H9 (cell line): ENCODE measurements around the gene LYRM9. TPM values are rescaled to one million over a fixed set of nuclear protein-coding genes. Genes with fewer than 3 reads are reported as not detected.

Experiments used
- DNase-seq: peaks from one replicate; pipeline ENCODE4 v3.0.0-alpha.2; 2017
- H2AFZ ChIP-seq: one replicate; pipeline ENCODE4 v1.6.1; 2013; ENCODE audit warnings: mild to moderate bottlenecking, low read length, control low read depth, moderate library complexity
- H2AK5ac ChIP-seq: 2 replicates; pipeline ENCODE4 v1.6.1; 2013; ENCODE audit warnings: low read length, control low read depth, mixed read lengths; ENCODE audit not compliant: insufficient read length
- H2BK120ac ChIP-seq: one replicate; pipeline ENCODE4 v1.6.1; 2013; ENCODE audit warnings: low read depth, mild to moderate bottlenecking, low read length, control low read depth, inconsistent platforms; ENCODE audit not compliant: poor library complexity, severe bottlenecking
- H2BK12ac ChIP-seq: 2 replicates; pipeline ENCODE4 v1.6.1; 2013; ENCODE audit warnings: low read length, control low read depth, mixed read lengths, low read depth; ENCODE audit not compliant: insufficient read length
- H2BK15ac ChIP-seq: 2 replicates; pipeline ENCODE4 v1.6.1; 2013; ENCODE audit warnings: low read depth, low read length, control low read depth
- H2BK20ac ChIP-seq: one replicate; pipeline ENCODE4 v1.6.1; 2013; ENCODE audit warnings: low read depth, mild to moderate bottlenecking, low read length, control low read depth, inconsistent platforms; ENCODE audit not compliant: poor library complexity, severe bottlenecking
- H2BK5ac ChIP-seq: 2 replicates; pipeline ENCODE4 v1.6.1; 2013; ENCODE audit warnings: low read length, control low read depth, mixed read lengths; ENCODE audit not compliant: insufficient read length
- H3K14ac ChIP-seq: 2 replicates; pipeline ENCODE4 v1.6.1; 2013; ENCODE audit warnings: low read length, control low read depth; ENCODE audit not compliant: insufficient read depth
- H3K18ac ChIP-seq: 2 replicates; pipeline ENCODE4 v1.6.1; 2013; ENCODE audit warnings: low read depth, mild to moderate bottlenecking, mixed read lengths, low read length, control low read depth; ENCODE audit not compliant: insufficient read length
- H3K23ac ChIP-seq: 2 replicates; pipeline ENCODE4 v1.6.1; 2013; ENCODE audit warnings: low read length, control low read depth, mixed read lengths, low read depth; ENCODE audit not compliant: insufficient read length
- H3K23me2 ChIP-seq: 2 replicates; pipeline ENCODE4 v1.6.1; 2013; ENCODE audit warnings: low read depth, mild to moderate bottlenecking, mixed read lengths, low read length, control low read depth; ENCODE audit not compliant: insufficient read length, poor library complexity, severe bottlenecking
- H3K27ac ChIP-seq: 2 replicates; pipeline ENCODE4 v1.5.1; 2013; ENCODE audit warnings: low read length, control low read depth, mixed read lengths, low read depth; ENCODE audit not compliant: insufficient read length
- H3K27me3 ChIP-seq: 2 replicates; pipeline ENCODE4 v1.6.1; 2013; ENCODE audit warnings: low read length, control low read depth, inconsistent platforms; ENCODE audit not compliant: insufficient read depth
- H3K4ac ChIP-seq: 2 replicates; pipeline ENCODE4 v1.6.1; 2013; ENCODE audit warnings: low read depth, mild to moderate bottlenecking, control low read depth, inconsistent platforms, low read length, moderate library complexity
- H3K4me1 ChIP-seq: 2 replicates; pipeline ENCODE4 v1.6.1; 2013; ENCODE audit warnings: low read length, control low read depth, inconsistent platforms; ENCODE audit not compliant: insufficient read depth
- H3K4me2 ChIP-seq: 2 replicates; pipeline ENCODE4 v1.6.1; 2013; ENCODE audit warnings: low read length, control low read depth, mixed read lengths; ENCODE audit not compliant: insufficient read length, insufficient read depth
- H3K56ac ChIP-seq: 2 replicates; pipeline ENCODE4 v1.6.1; 2013; ENCODE audit warnings: low read depth, mild to moderate bottlenecking, mixed read lengths, low read length, control low read depth; ENCODE audit not compliant: insufficient read length
- H3K79me1 ChIP-seq: 2 replicates; pipeline ENCODE4 v1.6.1; 2013; ENCODE audit warnings: low read depth, mild to moderate bottlenecking, moderate library complexity, low read length, control low read depth, inconsistent platforms; ENCODE audit not compliant: insufficient read depth, poor library complexity, severe bottlenecking
- H3K79me2 ChIP-seq: 2 replicates; pipeline ENCODE4 v1.6.1; 2013; ENCODE audit warnings: low read length, control low read depth, inconsistent platforms; ENCODE audit not compliant: insufficient read depth
- H3K9ac ChIP-seq: 2 replicates; pipeline ENCODE4 v1.6.1; 2013; ENCODE audit warnings: low read length, control low read depth, mixed read lengths; ENCODE audit not compliant: insufficient read length; ENCODE audit errors: extremely low read depth
- H3K9me3 ChIP-seq: one replicate; pipeline ENCODE4 v1.6.1; 2013; ENCODE audit warnings: low read depth, low read length, inconsistent platforms; ENCODE audit not compliant: control insufficient read depth
- H3T11ph ChIP-seq: one replicate; pipeline ENCODE4 v1.6.1; 2013; ENCODE audit warnings: mild to moderate bottlenecking, low read length, control low read depth, inconsistent platforms
- H4K20me1 ChIP-seq: one replicate; pipeline ENCODE4 v1.6.1; 2013; ENCODE audit not compliant: control insufficient read depth, insufficient read length, insufficient read depth
- H4K5ac ChIP-seq: 2 replicates; pipeline ENCODE4 v1.6.1; 2013; ENCODE audit warnings: low read depth, mild to moderate bottlenecking, mixed read lengths, low read length, control low read depth; ENCODE audit not compliant: insufficient read length
- H4K8ac ChIP-seq: replicated peaks from 2 replicates; pipeline ENCODE4 v1.6.1; 2013; ENCODE audit warnings: low read length, control low read depth, mixed read lengths, low read depth; ENCODE audit not compliant: insufficient read length
- H4K91ac ChIP-seq: 2 replicates; pipeline ENCODE4 v1.6.1; 2013; ENCODE audit warnings: low read depth, mild to moderate bottlenecking, moderate library complexity, mixed read lengths, low read length, control low read depth; ENCODE audit not compliant: insufficient read length
- H3K27ac Mint-ChIP-seq, 3 experiments: 2 replicates in 2 of 3; 3 replicates in 1 of 3; pipeline ENCODE4 v1.8.0; 2020 to 2021; ENCODE audit warnings: mixed read lengths in 3 of 3, mild to moderate bottlenecking in 1 of 3, moderate library complexity in 1 of 3
- H3K27me3 Mint-ChIP-seq: 2 replicates; pipeline ENCODE4 v1.8.0; 2021; ENCODE audit warnings: low read depth, mild to moderate bottlenecking, moderate library complexity, mixed read lengths
- H3K36me3 Mint-ChIP-seq, 3 experiments: 2 replicates in 2 of 3; 3 replicates in 1 of 3; pipeline ENCODE4 v1.8.0; 2020 to 2021; ENCODE audit warnings: low read depth in 3 of 3, mixed read lengths in 3 of 3; ENCODE audit not compliant: insufficient read depth in 1 of 3
- H3K4me1 Mint-ChIP-seq, 2 experiments: 2 replicates each; pipeline ENCODE4 v1.8.0; 2020; ENCODE audit warnings: mixed read lengths in 2 of 2
- H3K4me3 Mint-ChIP-seq, 2 experiments: 2 replicates in 1 of 2; 3 replicates in 1 of 2; pipeline ENCODE4 v1.8.0; 2020 to 2021; ENCODE audit warnings: mild to moderate bottlenecking in 2 of 2, mixed read lengths in 2 of 2, moderate library complexity in 1 of 2
- H3K9me3 Mint-ChIP-seq, 2 experiments: 2 replicates in 1 of 2; 3 replicates in 1 of 2; pipeline ENCODE4 v1.8.0; 2020; ENCODE audit warnings: mild to moderate bottlenecking in 2 of 2, mixed read lengths in 2 of 2, moderate library complexity in 1 of 2
- WGBS: extraction: QIAGEN DNeasy Blood & Tissue Kit; methylation state at CpG from one replicate; pipeline ENCODE4 v1.1.7; 2013; ENCODE audit warnings: missing lambda C conversion rate, low lambda C conversion rate, mixed read lengths; ENCODE audit not compliant: insufficient read length; ENCODE audit errors: extremely low coverage; 5-methylcytosine and 5-hydroxymethylcytosine counted together
- total RNA-seq: library from RNA; stranded (reverse); gene quantifications from 2 replicates; pipeline ENCODE4 v1.2.1, GENCODE V29; 2021
- TF ChIP-seq, protein P1 (sequence below): fragments of 200-600 bp; sonication (generic); conservative IDR thresholded peaks from 3 replicates; pipeline ENCODE4 v1.8.0; 2021; ENCODE audit warnings: antibody characterized with exemption, mild to moderate bottlenecking

Gene LYRM9
- total RNA-seq, 1 experiment from 2014 or later = 2.2 TPM

- Histone ChIP-seq H2BK12ac (no peak overlapping the region), H3K23ac (no peak overlapping the region), H2BK120ac (no peak overlapping the region), H3K9me3 (no peaks in the 10 kb centered on the region), H3K14ac (no peak overlapping the region), H4K8ac (no peak overlapping the region), H3K23me2 (no peaks in the 10 kb centered on the region), H3K9ac (no peak overlapping the region), H2BK5ac (no peak overlapping the region), H2BK15ac (no peak overlapping the region), H3K4ac (no peak overlapping the region), H2BK20ac (no peak overlapping the region), H3K79me1 (no peaks in the 10 kb centered on the region), H3K18ac (no peak overlapping the region), H4K5ac (no peak overlapping the region), H2AK5ac (no peak overlapping the region), H4K91ac (no peak overlapping the region), H3K27me3 (no peaks in the 10 kb centered on the region), H3K27ac (no peak overlapping the region), H3K79me2 (no peaks in the 10 kb centered on the region), H3K4me2 (no peak overlapping the region), H3T11ph (no peak overlapping the region), H3K56ac (no peak overlapping the region), H2AFZ (no peak overlapping the region), H4K20me1 (no peaks in the 10 kb centered on the region), H3K4me1 (no peaks in the 10 kb centered on the region)
- H3K27ac Mint-ChIP-seq = 0 out of 7 replicates have a peak overlapping the region, but pooled peaks of 1 of the 3 experiments have one; percentile 18
- WGBS = no CpG with 5 or more reads among the region's 5 CpGs
- no peak overlapping the region for H3K4me3 Mint-ChIP-seq
- peaks cover 5% of the 10 kb centered on the region for H3K27me3 Mint-ChIP-seq
- peaks cover 7% of the 10 kb centered on the region in 2 experiments for H3K4me1 Mint-ChIP-seq
- H3K9me3 Mint-ChIP-seq = no peaks in the 10 kb centered on the region; a peak in 2 of 5 replicates
- no peak for DNase-seq
- H3K36me3 Mint-ChIP-seq = no peaks in the 10 kb centered on the region
- TF ChIP-seq, protein P1, sequence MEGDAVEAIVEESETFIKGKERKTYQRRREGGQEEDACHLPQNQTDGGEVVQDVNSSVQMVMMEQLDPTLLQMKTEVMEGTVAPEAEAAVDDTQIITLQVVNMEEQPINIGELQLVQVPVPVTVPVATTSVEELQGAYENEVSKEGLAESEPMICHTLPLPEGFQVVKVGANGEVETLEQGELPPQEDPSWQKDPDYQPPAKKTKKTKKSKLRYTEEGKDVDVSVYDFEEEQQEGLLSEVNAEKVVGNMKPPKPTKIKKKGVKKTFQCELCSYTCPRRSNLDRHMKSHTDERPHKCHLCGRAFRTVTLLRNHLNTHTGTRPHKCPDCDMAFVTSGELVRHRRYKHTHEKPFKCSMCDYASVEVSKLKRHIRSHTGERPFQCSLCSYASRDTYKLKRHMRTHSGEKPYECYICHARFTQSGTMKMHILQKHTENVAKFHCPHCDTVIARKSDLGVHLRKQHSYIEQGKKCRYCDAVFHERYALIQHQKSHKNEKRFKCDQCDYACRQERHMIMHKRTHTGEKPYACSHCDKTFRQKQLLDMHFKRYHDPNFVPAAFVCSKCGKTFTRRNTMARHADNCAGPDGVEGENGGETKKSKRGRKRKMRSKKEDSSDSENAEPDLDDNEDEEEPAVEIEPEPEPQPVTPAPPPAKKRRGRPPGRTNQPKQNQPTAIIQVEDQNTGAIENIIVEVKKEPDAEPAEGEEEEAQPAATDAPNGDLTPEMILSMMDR = no peak
Observed at GRCh38 chr17:27856676-27857432, 36.3 kb downstream of the LYRM9 start.
